Activated CD8-positive, alpha-beta T cell treated with anti-CD3 and anti-CD28 coated beads for 36 hours (primary cell): ENCODE data around the gene ZFYVE16. TPM values are rescaled to one million over a fixed set of nuclear protein-coding genes. Genes with fewer than 3 reads are reported as not detected.

Experiments
- ATAC-seq: fragments of 200-7000 bp; cut with Tn5 transposase; one replicate; pipeline ENCODE4 v1.10.0; 2021; ENCODE audit warnings: mild to moderate bottlenecking, moderate library complexity
- CTCF ChIA-PET: fragments of 350-600 bp; sonication (Branson Sonifier 250); formaldehyde crosslinking; loops from one replicate; lab custom pipeline; 2021; ENCODE audit warnings: antibody characterized with exemption; lab: Charles Lee
- POLR2A ChIA-PET: fragments of 350-600 bp; sonication (Branson Sonifier 250); formaldehyde crosslinking; loops from one replicate; lab custom pipeline; 2021; ENCODE audit warnings: antibody characterized with exemption; lab: Charles Lee
- DNase-seq: peaks from one replicate; pipeline ENCODE4 v3.0.0-alpha.2; 2020
- H3K27ac Mint-ChIP-seq: one replicate; pipeline ENCODE4 v1.8.0; 2021; ENCODE audit warnings: mild to moderate bottlenecking, mixed read lengths
- H3K27me3 Mint-ChIP-seq: one replicate; pipeline ENCODE4 v1.8.0; 2021; ENCODE audit warnings: mixed read lengths
- H3K36me3 Mint-ChIP-seq: one replicate; pipeline ENCODE4 v1.8.0; 2021; ENCODE audit warnings: low read depth, mixed read lengths
- H3K4me1 Mint-ChIP-seq: one replicate; pipeline ENCODE4 v1.8.0; 2021; ENCODE audit warnings: low read depth, mixed read lengths
- H3K4me3 Mint-ChIP-seq: one replicate; pipeline ENCODE4 v1.8.0; 2021; ENCODE audit warnings: mild to moderate bottlenecking, moderate library complexity, mixed read lengths
- H3K9me3 Mint-ChIP-seq: one replicate; pipeline ENCODE4 v1.8.0; 2021; ENCODE audit warnings: mixed read lengths
- CTCF ChIP-seq: fragments of 200-600 bp; IDR thresholded peaks from one replicate; pipeline ENCODE4 v1.8.0; 2022; ENCODE audit warnings: antibody characterized with exemption, mild to moderate bottlenecking
- intact Hi-C: fragments of 100-400 bp; cut with micrococcal nuclease; formaldehyde crosslinking; loops from one replicate; pipeline ENCODE4 v1.10.0; 2022
- total RNA-seq, 2 experiments: library from RNA; stranded (reverse); gene quantifications; one replicate each; pipeline ENCODE4 v1.2.3, GENCODE V29; 2021

Gene ZFYVE16
- total RNA-seq, 2 experiments from 2014 or later = 5.9 to 6.7 TPM

- H3K4me1 Mint-ChIP-seq = peaks cover 12% of the 10 kb centered on the region
- no peak for TF ChIP-seq CTCF
- DNase-seq (no peak), ATAC-seq (no peak)
- peaks cover 7% of the 10 kb centered on the region for H3K36me3 Mint-ChIP-seq
- H3K27me3 Mint-ChIP-seq = peaks cover 12% of the 10 kb centered on the region
- ChIA-PET POLR2A (no interaction called here), CTCF (interaction anchor here (0.7 to 1.1 kb wide), 2 partner anchors 24 to 188 kb away, joined by 3 to 4 read pairs; no protein-coding TSS in a partner anchor)
- no peak overlapping the region for H3K4me3 Mint-ChIP-seq
- intact Hi-C loops = loop anchor here (10.0 kb wide), 1 partner anchor 191 kb away; no protein-coding TSS in a partner anchor
- no peak overlapping the region for H3K27ac Mint-ChIP-seq
- H3K9me3 Mint-ChIP-seq = peaks cover 15% of the 10 kb centered on the region
Measured at GRCh38 chr5:80483636-80484232, 75.9 kb downstream of the ZFYVE16 start.

- DNase-seq = no peak
Measured at GRCh38 chr5:80487444-80487828, 79.6 kb downstream of the ZFYVE16 start.

GRCh38 chr5:80487829-80488721, 80.2 kb downstream of the ZFYVE16 start, which contains the start of gene FAM151B:
Gene FAM151B (plus strand): TSS chr5:80488100. CDS start chr5:80488124, 24 bp downstream.
- intact Hi-C loops = loop anchor here (10.0 kb wide), 1 partner anchor 187 kb away; no protein-coding TSS in a partner anchor
- peaks cover 10% of the 10 kb centered on the region for H3K4me1 Mint-ChIP-seq
- peaks cover 4% of the 10 kb centered on the region for H3K9me3 Mint-ChIP-seq
- peak; percentile 96 for ATAC-seq
- ChIA-PET POLR2A (interaction anchor here (0.9 kb wide), 1 partner anchor 81 kb away, joined by 3 read pairs; no protein-coding TSS in a partner anchor), CTCF (interaction anchor here (1.4 kb wide), 1 partner anchor 184 kb away, joined by 5 read pairs; no protein-coding TSS in a partner anchor)
- no peak for TF ChIP-seq CTCF
- no peaks in the 10 kb centered on the region for H3K36me3 Mint-ChIP-seq
- peak; percentile 77 for DNase-seq
- H3K27me3 Mint-ChIP-seq = peaks cover 22% of the 10 kb centered on the region
- no peak within 1 kb of the TSS for H3K27ac Mint-ChIP-seq
- peak within 1 kb of the TSS; percentile 71 for H3K4me3 Mint-ChIP-seq

More at GRCh38 chr5:80487444-80487828, 79.6 kb downstream of the ZFYVE16 start:
- Mint-ChIP-seq H3K4me1 (peaks cover 10% of the 10 kb centered on the region), H3K9me3 (peaks cover 9% of the 10 kb centered on the region), H3K36me3 (no peaks in the 10 kb centered on the region), H3K27me3 (peaks cover 22% of the 10 kb centered on the region), H3K4me3 (peak overlapping the region; percentile 71), H3K27ac (no peak overlapping the region)
- ChIA-PET POLR2A (interaction anchor here (0.9 kb wide), 1 partner anchor 80 kb away, joined by 3 read pairs; no protein-coding TSS in a partner anchor), CTCF (interaction anchor here (1.4 kb wide), 1 partner anchor 185 kb away, joined by 5 read pairs; no protein-coding TSS in a partner anchor)
- intact Hi-C loops = loop anchor here (10.0 kb wide), 1 partner anchor 187 kb away; no protein-coding TSS in a partner anchor
- no peak for TF ChIP-seq CTCF
- no peak for ATAC-seq

GRCh38 chr5:80491296-80491695, 83.4 kb downstream of the ZFYVE16 start:
- Mint-ChIP-seq H3K4me1 (peaks cover 10% of the 10 kb centered on the region), H3K4me3 (no peak overlapping the region), H3K9me3 (no peaks in the 10 kb centered on the region), H3K27ac (no peak overlapping the region), H3K36me3 (no peaks in the 10 kb centered on the region), H3K27me3 (peaks cover 20% of the 10 kb centered on the region)
- no peak for TF ChIP-seq CTCF
- ChIA-PET CTCF (interaction anchor here (1.9 kb wide), 1 partner anchor 10 kb away, joined by 7 read pairs; no protein-coding TSS in a partner anchor), POLR2A (no interaction called here)
- ATAC-seq = no peak
- DNase-seq = no peak
- intact Hi-C loops = no loop called here
